ENCODE results near the gene RFT1.

The RFT1 gene

DNA sequence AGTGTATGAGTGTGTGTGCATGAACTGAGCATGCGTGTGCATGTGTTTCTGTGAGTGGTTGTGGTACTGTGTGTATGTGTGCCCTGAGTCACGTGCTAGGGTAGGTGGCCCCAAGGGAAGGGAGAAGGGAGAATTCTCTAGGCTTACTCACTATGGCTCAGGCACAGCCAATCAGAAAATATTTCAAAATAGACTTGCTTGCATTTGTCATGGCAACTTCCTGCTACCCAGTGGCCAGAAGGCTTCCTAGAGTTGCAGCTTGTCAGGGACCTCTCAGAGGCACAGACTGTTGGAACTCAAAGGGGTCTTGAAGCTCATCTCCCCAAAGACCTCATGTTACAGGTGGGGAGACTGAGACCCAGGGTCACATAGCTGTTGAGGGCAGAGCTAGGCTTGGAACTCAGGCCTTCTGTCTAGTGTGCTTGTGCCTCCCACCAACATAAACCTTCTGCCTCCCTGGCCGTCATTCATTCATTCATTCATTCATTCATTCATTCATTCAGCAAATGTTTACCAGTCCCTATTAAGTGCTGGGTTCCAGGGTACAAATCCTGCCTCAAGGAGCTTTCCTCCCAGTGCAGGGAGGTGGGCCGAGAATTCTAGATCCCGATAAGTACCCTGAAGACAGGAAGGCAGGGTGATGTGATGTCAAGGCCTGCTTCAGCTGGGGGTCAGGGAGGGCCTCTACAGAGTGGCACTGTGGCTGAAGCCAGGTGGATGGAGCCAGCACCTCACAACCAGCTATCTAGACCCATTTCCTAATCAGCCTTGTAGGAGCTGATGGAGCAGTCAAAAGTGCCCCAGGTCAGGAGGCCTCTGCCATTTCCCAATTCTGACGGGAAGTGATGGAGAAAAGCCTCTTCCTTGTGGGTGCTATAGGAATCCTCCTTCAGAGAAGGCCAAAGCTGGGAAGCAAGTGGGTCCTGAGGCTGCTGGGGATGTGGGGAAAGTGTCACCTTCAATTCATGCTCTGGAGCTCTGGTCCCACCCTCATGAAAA is 10.9 kb upstream of the RFT1 start:
- no peak overlapping the region for H3K4me3 ChIP-seq (ENCODE audit: insufficient read depth, low read length, poor library complexity, severe bottlenecking)
- no peaks in the 10 kb centered on the region for H3K9me2 ChIP-seq (replicated peaks; ENCODE audit: insufficient read depth, low read length)
- no peaks in the 10 kb centered on the region for H3K9me3 ChIP-seq (ENCODE audit: insufficient read depth, low read length)
- H3K36me3 ChIP-seq (ENCODE audit: low read length), result no peaks in the 10 kb centered on the region
- no peak overlapping the region for H3K27ac ChIP-seq (ENCODE audit: low read depth, low read length)
- TF ChIP-seq, protein P1, sequence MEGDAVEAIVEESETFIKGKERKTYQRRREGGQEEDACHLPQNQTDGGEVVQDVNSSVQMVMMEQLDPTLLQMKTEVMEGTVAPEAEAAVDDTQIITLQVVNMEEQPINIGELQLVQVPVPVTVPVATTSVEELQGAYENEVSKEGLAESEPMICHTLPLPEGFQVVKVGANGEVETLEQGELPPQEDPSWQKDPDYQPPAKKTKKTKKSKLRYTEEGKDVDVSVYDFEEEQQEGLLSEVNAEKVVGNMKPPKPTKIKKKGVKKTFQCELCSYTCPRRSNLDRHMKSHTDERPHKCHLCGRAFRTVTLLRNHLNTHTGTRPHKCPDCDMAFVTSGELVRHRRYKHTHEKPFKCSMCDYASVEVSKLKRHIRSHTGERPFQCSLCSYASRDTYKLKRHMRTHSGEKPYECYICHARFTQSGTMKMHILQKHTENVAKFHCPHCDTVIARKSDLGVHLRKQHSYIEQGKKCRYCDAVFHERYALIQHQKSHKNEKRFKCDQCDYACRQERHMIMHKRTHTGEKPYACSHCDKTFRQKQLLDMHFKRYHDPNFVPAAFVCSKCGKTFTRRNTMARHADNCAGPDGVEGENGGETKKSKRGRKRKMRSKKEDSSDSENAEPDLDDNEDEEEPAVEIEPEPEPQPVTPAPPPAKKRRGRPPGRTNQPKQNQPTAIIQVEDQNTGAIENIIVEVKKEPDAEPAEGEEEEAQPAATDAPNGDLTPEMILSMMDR (IDR thresholded peaks at IDR 0.05; ENCODE audit: insufficient read depth, low read length, poor library complexity, severe bottlenecking), result no peak
- TF ChIP-seq EZH2phosphoT487 (conservative IDR thresholded peaks at IDR 0.05; ENCODE audit: low read length), result no peak
- H3K27me3 ChIP-seq (ENCODE audit: low read length), result no peaks in the 10 kb centered on the region
- no peak overlapping the region for H3K4me2 ChIP-seq (ENCODE audit: low read depth, low read length, poor library complexity, severe bottlenecking)
- no peak overlapping the region for H2AFZ ChIP-seq (ENCODE audit: low read depth, low read length, severe bottlenecking)
- no peak overlapping the region for H3K9ac ChIP-seq (ENCODE audit: low read length)
- H3K79me2 ChIP-seq (ENCODE audit: insufficient read depth, low read length), result no peaks in the 10 kb centered on the region
- no peaks in the 10 kb centered on the region for H4K20me1 ChIP-seq (ENCODE audit: low read depth, low read length)
- no peaks in the 10 kb centered on the region for H3F3A ChIP-seq (ENCODE audit: insufficient read depth)

DNA sequence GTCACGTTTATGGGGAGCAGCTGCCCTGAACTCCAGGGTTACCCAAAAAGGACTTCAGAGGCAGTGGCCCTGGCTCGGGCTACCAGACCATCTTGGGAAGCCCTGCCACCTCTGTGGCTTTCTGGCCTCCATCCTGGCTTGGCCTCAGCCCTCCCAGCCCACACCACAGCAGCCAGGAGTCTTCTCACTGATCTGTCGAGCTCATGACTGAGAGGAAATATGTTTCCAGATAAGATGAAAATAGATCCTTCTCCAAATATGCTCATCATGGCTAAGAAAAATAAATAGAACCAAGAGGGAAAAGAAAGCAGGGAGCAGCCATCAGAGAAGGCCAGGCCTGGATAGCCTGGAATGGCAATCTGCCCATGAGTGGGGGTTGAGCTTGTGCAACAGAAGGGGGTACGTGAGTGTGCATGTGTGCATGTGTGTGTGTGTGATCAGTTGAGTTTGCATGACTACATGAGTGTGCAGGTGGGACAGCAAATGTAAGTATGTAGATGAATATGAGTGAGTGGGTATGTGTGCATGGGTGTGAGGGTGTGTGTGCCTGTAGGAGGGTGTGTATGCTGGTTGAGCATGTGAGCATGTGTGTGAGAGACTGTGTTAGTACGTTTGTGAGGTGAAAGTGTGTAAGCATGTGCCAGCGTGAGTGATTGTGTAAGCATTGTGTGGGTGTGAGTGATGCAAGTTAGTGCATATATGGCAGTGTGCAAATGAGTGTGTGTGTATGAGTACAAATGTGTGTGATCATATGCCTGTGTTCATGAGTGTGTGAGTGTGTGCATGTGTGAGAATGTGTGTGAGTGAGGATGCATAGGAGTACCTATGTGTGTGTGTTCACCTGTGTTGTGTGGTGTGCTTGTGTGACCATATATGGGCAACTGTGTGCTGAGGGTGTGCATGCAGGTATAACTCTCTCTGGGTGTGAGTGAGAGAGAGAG is 9.9 kb upstream of the RFT1 start:
- H3K9ac ChIP-seq (ENCODE audit: low read length), result no peak overlapping the region
- H3K4me3 ChIP-seq (ENCODE audit: insufficient read depth, low read length, poor library complexity, severe bottlenecking), result no peak overlapping the region
- H3K36me3 ChIP-seq (ENCODE audit: low read length), result no peaks in the 10 kb centered on the region
- H3K27ac ChIP-seq (ENCODE audit: low read depth, low read length), result no peak overlapping the region
- no peak for TF ChIP-seq EZH2phosphoT487 (conservative IDR thresholded peaks at IDR 0.05; ENCODE audit: low read length)
- TF ChIP-seq, protein P1 (IDR thresholded peaks at IDR 0.05; ENCODE audit: insufficient read depth, low read length, poor library complexity, severe bottlenecking), result no peak
- H2AFZ ChIP-seq (ENCODE audit: low read depth, low read length, severe bottlenecking), result no peak overlapping the region
- no peaks in the 10 kb centered on the region for H3K9me2 ChIP-seq (replicated peaks; ENCODE audit: insufficient read depth, low read length)
- H3K4me2 ChIP-seq (ENCODE audit: low read depth, low read length, poor library complexity, severe bottlenecking), result no peak overlapping the region
- no peaks in the 10 kb centered on the region for H4K20me1 ChIP-seq (ENCODE audit: low read depth, low read length)
- no peaks in the 10 kb centered on the region for H3K79me2 ChIP-seq (ENCODE audit: insufficient read depth, low read length)
- no peaks in the 10 kb centered on the region for H3K27me3 ChIP-seq (ENCODE audit: low read length)
- no peaks in the 10 kb centered on the region for H3K9me3 ChIP-seq (ENCODE audit: insufficient read depth, low read length)
- H3F3A ChIP-seq (ENCODE audit: insufficient read depth), result no peaks in the 10 kb centered on the region

- no peaks in the 10 kb centered on the region for H3K79me2 ChIP-seq (ENCODE audit: insufficient read depth, low read length)
- H3K9ac ChIP-seq (ENCODE audit: low read length), result no peak overlapping the region
- H3K27ac ChIP-seq (ENCODE audit: low read depth, low read length), result no peak overlapping the region
- no peaks in the 10 kb centered on the region for H3K36me3 ChIP-seq (ENCODE audit: low read length)
- H4K20me1 ChIP-seq (ENCODE audit: low read depth, low read length), result no peaks in the 10 kb centered on the region
- H3K4me2 ChIP-seq (ENCODE audit: low read depth, low read length, poor library complexity, severe bottlenecking), result no peak overlapping the region
- TF ChIP-seq EZH2phosphoT487 (conservative IDR thresholded peaks at IDR 0.05; ENCODE audit: low read length), result no peak
- TF ChIP-seq, protein P1 (IDR thresholded peaks at IDR 0.05; ENCODE audit: insufficient read depth, low read length, poor library complexity, severe bottlenecking), result no peak
- H3K9me2 ChIP-seq (replicated peaks; ENCODE audit: insufficient read depth, low read length), result no peaks in the 10 kb centered on the region
- no peaks in the 10 kb centered on the region for H3K9me3 ChIP-seq (ENCODE audit: insufficient read depth, low read length)
- H2AFZ ChIP-seq (ENCODE audit: low read depth, low read length, severe bottlenecking), result no peak overlapping the region
- no peak overlapping the region for H3K4me3 ChIP-seq (ENCODE audit: insufficient read depth, low read length, poor library complexity, severe bottlenecking)
- H3F3A ChIP-seq (ENCODE audit: insufficient read depth), result no peaks in the 10 kb centered on the region
- no peaks in the 10 kb centered on the region for H3K27me3 ChIP-seq (ENCODE audit: low read length)
Observed at GRCh38 chr3:53137835-53138446, 7.7 kb upstream of the RFT1 start.
